A204.1 (cell line): ENCODE measurements around the gene RAB3IL1.

Source experiments
- FAIRE-seq: peaks from 2 replicates; lab custom pipeline; 2012; peaks lifted over from hg19 to GRCh38; lab: Jason Lieb, UNC

Gene RAB3IL1

GRCh38 chr11:61864814-61865775 is 52.3 kb downstream of the RAB3IL1 start:
- FAIRE-seq: no peak

GRCh38 chr11:61863548-61864081 is 53.8 kb downstream of the RAB3IL1 start:
- no peak for FAIRE-seq

GRCh38 chr11:61862714-61863547 is 54.4 kb downstream of the RAB3IL1 start:
- no peak for FAIRE-seq

- FAIRE-seq: no peak
Observed at GRCh38 chr11:61861634-61862033, 55.7 kb downstream of the RAB3IL1 start.

GRCh38 chr11:61860054-61860903 is 57.1 kb downstream of the RAB3IL1 start:
- no peak for FAIRE-seq

GRCh38 chr11:61855939-61856680 is 61.3 kb downstream of the RAB3IL1 start:
- no peak for FAIRE-seq

GRCh38 chr11:61854966-61855714 is 62.2 kb downstream of the RAB3IL1 start:
- FAIRE-seq: no peak

- no peak for FAIRE-seq
Observed at GRCh38 chr11:61854206-61854895, 63.0 kb downstream of the RAB3IL1 start.

- FAIRE-seq: no peak
Observed at GRCh38 chr11:61853698-61854169, 63.6 kb downstream of the RAB3IL1 start.

- no peak for FAIRE-seq
Observed at GRCh38 chr11:61851900-61852295, 65.5 kb downstream of the RAB3IL1 start.

- no peak for FAIRE-seq
Observed at GRCh38 chr11:61851113-61851899, 66.1 kb downstream of the RAB3IL1 start.

GRCh38 chr11:61850687-61851086 is 66.7 kb downstream of the RAB3IL1 start:
- FAIRE-seq: no peak

GRCh38 chr11:61848631-61849030 is 68.7 kb downstream of the RAB3IL1 start:
- FAIRE-seq: no peak

- no peak for FAIRE-seq
Observed at GRCh38 chr11:61847914-61848581, 69.3 kb downstream of the RAB3IL1 start.
